ENCODE measurements around the gene SEPSECS. TPM values are rescaled to one million over a fixed set of nuclear protein-coding genes. Genes with fewer than 3 reads are reported as not detected.

Gene SEPSECS
- total RNA-seq, 1 experiment from 2014 or later = 4.2 TPM

- Histone ChIP-seq H4K91ac (ENCODE audit: insufficient read length, low read depth, low read length) (no peak overlapping the region), H3K4me1 (ENCODE audit: insufficient read depth, low read length) (no peaks in the 10 kb centered on the region), H2BK5ac (ENCODE audit: insufficient read length, low read length) (no peak overlapping the region), H3T11ph (ENCODE audit: low read length) (no peak overlapping the region), H2BK15ac (ENCODE audit: low read depth, low read length) (no peak overlapping the region), H4K20me1 (ENCODE audit: control insufficient read depth, insufficient read depth, insufficient read length) (no peaks in the 10 kb centered on the region), H3K27me3 (ENCODE audit: insufficient read depth, low read length) (no peaks in the 10 kb centered on the region), H3K4ac (ENCODE audit: low read depth, low read length) (no peak overlapping the region), H3K14ac (ENCODE audit: insufficient read depth, low read length) (no peak overlapping the region), H3K9me3 (ENCODE audit: control insufficient read depth, low read depth, low read length) (peaks cover 9% of the 10 kb centered on the region), H2AK5ac (ENCODE audit: insufficient read length, low read length) (no peak overlapping the region), H2AFZ (ENCODE audit: low read length) (no peak overlapping the region), H3K4me2 (ENCODE audit: insufficient read depth, insufficient read length, low read length) (no peak overlapping the region), H3K79me1 (ENCODE audit: insufficient read depth, low read depth, low read length, poor library complexity, severe bottlenecking) (no peaks in the 10 kb centered on the region), H3K18ac (ENCODE audit: insufficient read length, low read depth, low read length) (no peak overlapping the region), H4K5ac (ENCODE audit: insufficient read length, low read depth, low read length) (no peak overlapping the region), H2BK120ac (ENCODE audit: low read depth, low read length, poor library complexity, severe bottlenecking) (no peak overlapping the region), H3K79me2 (ENCODE audit: insufficient read depth, low read length) (no peaks in the 10 kb centered on the region), H3K27ac (ENCODE audit: insufficient read length, low read depth, low read length) (no peak overlapping the region), H4K8ac (replicated peaks; ENCODE audit: insufficient read length, low read depth, low read length) (no peak overlapping the region), H3K56ac (ENCODE audit: insufficient read length, low read depth, low read length) (no peak overlapping the region), H2BK20ac (ENCODE audit: low read depth, low read length, poor library complexity, severe bottlenecking) (no peak overlapping the region), H3K9ac (ENCODE audit: extremely low read depth, insufficient read length, low read length) (no peak overlapping the region), H2BK12ac (ENCODE audit: insufficient read length, low read depth, low read length) (no peak overlapping the region), H3K23ac (ENCODE audit: insufficient read length, low read depth, low read length) (no peak overlapping the region), H3K23me2 (ENCODE audit: insufficient read length, low read depth, low read length, poor library complexity, severe bottlenecking) (no peaks in the 10 kb centered on the region)
- no peak for DNase-seq
- Mint-ChIP-seq H3K4me3 (no peak overlapping the region), H3K27ac (no peak overlapping the region), H3K27me3 (ENCODE audit: low read depth) (peaks cover 2% of the 10 kb centered on the region), H3K36me3 (ENCODE audit: insufficient read depth in 1 of 3, low read depth in 3 of 3) (peaks cover 0 to 21% (median 15%) of the 10 kb centered on the region in 3 experiments), H3K4me1 (peaks cover 7 to 17% of the 10 kb centered on the region in 2 experiments), H3K9me3 (peaks cover 16 to 18% of the 10 kb centered on the region in 2 experiments)
- TF ChIP-seq CTCF (conservative IDR thresholded peaks at IDR 0.05) = no peak
- WGBS (ENCODE audit: extremely low coverage, insufficient read length, low lambda C conversion rate) = no CpG with 5 or more reads among the region's 23 CpGs
Measured at GRCh38 chr4:25096251-25096980, 63.8 kb downstream of the SEPSECS start.
